GM18867 (cell line): ENCODE results near the gene EGLN3.

Source experiments
- ATAC-seq: cut with Tn5 transposase; IDR thresholded peaks from one replicate; pipeline ENCODE4 v1.9.1; 2021; ENCODE audit warnings: mild to moderate bottlenecking, moderate library complexity; ENCODE audit not compliant: unreplicated experiment

EGLN3 gene

DNA sequence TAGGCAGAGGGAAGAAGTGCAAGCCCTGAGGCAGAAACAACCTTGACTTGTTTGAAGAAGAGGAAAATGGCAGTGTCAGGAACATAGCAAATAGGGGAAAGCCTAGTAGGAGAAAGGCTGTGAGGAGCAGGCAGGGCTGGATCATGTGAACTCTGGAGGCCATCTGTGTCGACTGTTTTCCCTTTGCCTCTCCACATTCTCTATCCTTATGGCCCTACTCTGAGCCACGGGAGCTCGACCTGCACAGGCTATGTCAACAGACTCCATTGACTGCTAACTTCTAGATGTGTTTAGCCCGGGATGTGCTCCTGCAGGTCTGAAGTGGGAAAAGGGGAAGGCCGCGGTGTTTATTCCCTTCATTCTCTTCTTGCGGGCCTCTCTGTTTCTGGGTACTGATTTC lies 35.2 kb downstream of the EGLN3 start:
- ATAC-seq = no peak

- ATAC-seq = no peak
These were observed 36.0 kb downstream of the EGLN3 start for GRCh38 chr14:33914676-33915516.

GRCh38 chr14:33911046-33911445 lies 39.8 kb downstream of the EGLN3 start:
- ATAC-seq = no peak

DNA sequence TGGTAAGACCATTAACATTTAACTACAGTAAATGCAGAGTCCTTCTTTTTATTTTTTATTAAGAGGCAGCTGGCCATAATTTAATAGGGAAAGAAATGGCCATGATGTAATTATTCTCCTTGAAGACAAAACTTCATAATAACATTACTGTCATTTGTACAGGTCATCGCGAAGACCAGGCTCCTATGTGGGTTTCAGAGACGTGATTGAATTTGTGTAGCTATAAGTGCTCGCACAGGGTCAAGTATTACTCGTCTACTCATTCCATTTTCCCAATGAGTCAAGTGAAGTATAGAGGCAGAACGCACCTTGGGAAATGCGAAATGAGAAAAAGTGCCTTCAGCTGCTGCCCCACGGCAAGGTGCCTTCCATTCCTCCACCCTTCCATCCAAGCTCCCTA lies 40.4 kb downstream of the EGLN3 start:
- no peak for ATAC-seq

DNA sequence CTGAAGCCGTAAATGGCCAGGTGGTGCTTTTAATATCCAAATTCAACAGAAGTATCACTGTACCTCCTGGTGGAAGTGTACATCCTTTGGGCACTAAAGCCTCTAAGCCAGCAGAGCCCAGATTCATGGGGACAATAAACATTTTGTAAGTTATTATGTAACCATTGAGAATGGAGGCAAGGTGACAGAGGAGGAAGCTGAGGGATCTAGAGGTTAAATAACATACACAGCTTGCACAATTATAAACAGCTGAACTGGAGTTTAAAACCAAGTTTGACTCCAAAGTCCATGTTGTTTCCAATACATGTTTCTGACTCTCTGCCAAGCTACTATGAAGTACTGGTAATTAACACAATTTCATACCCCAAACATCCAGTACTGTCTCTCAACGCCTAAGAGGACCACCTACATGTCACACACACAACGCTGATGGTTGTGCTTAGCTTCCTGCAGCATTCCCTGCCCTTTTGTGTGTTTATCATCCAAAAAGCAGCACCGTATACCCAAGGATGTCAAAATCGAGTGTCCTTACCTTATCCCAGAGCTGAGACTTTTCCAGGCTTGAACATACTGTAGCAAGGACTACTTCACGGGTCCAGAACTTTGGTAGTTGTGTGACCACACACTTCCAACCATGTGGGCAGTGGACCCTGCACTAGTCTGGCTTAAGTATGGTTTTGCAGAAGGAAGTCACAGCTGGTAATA lies 41.3 kb downstream of the EGLN3 start:
- ATAC-seq = no peak

DNA sequence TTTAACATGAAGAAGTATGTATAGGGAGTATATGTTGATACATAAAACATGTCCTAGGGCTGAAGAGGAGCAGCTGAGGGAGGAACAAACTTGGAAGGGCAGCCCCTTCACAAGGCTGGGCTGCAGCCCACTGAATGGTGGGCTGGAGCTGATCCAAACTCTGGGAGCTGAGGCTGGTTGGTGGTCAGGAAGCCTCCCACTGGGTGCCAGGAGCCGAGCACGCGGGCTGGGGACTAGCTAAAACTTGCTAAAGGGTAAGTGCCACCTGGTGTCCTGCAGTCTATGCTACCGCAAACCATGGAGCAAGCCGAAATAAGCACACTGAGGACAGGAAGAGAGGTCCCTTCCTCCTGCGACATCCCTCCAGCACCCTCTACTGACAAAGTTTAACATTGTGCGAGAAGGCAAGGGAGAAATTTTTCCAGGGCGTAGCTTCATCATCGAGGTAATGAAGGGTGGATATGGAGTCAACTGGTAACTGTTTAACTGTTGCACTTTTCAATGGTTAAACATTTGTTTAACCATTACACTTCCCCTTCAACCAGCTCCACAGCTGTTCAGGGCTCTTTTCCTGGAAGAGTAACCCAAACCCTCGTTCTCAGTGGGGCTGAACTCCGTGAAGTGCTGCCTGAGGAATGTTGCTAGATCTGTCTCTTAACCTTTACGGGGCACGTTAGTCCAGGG lies 42.2 kb downstream of the EGLN3 start:
- ATAC-seq = no peak

- no peak for ATAC-seq
These were observed 43.9 kb downstream of the EGLN3 start for GRCh38 chr14:33906968-33907367.

DNA sequence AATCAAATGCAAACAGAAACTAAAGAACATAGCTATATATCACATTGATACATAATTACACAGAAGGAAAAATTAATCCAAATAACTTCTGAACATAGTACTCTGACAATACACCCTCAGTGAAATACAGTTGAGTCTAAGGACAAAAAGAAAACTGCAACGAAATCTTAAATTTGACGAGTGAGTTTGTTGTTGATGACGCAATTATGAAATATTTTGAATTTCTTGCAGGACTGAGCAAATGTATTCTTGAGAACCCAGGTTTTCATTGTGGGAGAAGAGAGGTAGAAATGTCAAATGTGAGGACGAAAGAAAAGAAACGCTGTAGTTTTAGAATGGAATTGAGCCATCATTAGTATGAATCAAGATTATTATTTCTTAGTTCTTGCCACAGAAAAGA lies 46.3 kb downstream of the EGLN3 start:
- no peak for ATAC-seq

- no peak for ATAC-seq
These were observed 47.5 kb downstream of the EGLN3 start for GRCh38 chr14:33903369-33903768.

GRCh38 chr14:33902363-33902762 lies 48.5 kb downstream of the EGLN3 start:
- no peak for ATAC-seq

GRCh38 chr14:33901426-33902155 lies 49.3 kb downstream of the EGLN3 start:
- no peak for ATAC-seq

DNA sequence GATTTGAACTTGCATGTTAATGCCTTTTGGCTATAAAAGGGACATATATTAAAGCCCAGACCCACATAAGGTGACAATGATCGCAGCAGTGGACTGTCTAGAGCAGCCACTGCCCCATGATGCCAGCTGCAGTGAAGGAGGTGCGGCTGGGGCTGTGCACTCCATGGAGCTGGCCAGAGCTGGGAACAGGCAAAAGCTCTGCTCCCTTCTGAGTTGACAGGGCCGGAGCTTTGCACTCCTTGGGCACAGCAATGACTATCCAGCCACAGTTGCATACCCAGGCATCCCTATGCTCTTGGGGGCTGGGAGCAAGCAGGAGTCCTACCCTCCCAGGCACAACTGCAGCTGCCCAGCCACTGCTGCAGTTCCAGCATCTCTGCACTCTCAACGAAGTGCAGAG lies 50.2 kb downstream of the EGLN3 start:
- ATAC-seq = no peak

GRCh38 chr14:33899723-33900341 lies 51.0 kb downstream of the EGLN3 start:
- ATAC-seq = no peak

DNA sequence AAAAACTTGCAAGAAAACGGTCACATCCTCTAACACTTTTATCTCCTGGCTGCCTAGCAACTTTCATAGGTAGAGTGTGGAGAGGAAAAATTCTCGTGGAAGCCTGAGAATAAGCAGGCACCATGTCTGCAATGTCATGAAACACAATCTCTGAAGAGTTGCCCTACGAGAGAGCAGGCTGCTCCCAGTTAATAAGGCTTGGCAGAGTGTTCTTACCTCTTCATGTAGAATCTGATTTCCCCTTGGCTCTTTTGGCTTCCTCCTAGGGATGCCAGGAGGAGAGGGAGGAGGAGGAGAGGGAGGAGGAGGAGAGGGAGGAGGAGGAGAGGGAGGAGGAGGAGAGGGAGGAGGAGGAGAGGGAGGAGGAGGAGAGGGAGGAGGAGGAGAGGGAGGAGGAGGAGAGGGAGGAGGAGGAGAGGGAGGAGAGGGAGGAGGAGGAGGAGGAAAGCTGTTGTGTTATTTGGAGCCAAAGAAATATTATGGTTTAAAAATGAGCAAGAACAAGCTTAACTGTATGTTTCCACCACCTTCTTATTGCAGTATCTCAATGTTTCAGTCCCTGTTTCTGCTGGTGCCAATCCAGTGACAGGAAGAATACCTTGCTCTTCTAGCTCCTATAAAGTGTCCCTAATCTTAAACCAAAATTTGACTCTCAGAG lies 52.9 kb downstream of the EGLN3 start:
- no peak for ATAC-seq

DNA sequence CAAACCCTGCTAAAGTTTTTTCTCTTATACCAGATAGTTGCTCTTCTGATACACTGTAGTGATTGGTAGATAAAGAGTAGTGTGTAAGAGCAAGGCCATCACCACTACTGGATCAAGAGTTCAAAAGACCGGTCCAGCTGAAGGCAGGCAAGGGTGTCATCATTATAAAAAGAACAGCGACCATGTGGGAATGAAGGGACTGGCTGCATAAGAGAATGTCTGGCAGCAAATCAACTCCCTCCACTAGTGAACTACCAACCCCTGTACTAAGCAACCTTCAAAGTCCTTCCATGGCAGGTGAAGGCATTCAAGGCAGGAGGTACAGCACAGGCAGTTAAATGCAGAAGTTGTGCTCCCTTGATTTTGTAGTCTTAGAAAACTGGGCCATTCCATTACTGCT lies 53.5 kb downstream of the EGLN3 start:
- no peak for ATAC-seq

DNA sequence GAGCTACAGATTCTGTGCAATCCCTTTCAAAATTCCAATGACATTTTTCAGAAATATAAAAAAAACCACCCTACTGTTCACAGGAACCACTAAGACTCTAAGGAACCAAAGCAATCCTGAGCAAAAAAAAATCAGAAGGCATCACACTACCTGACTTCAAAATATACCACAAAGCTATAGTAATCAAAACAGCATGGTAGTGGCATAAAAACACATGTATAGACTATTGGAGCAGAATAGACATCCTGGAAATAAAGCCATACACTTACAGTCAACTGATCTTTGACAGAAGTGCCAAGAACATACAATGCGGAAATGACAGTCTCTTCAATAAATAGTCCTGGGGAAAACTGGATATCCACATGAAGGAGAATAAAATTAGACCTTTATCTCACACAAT lies 56.5 kb downstream of the EGLN3 start:
- no peak for ATAC-seq

GRCh38 chr14:33891700-33892099 lies 59.2 kb downstream of the EGLN3 start:
- no peak for ATAC-seq

DNA sequence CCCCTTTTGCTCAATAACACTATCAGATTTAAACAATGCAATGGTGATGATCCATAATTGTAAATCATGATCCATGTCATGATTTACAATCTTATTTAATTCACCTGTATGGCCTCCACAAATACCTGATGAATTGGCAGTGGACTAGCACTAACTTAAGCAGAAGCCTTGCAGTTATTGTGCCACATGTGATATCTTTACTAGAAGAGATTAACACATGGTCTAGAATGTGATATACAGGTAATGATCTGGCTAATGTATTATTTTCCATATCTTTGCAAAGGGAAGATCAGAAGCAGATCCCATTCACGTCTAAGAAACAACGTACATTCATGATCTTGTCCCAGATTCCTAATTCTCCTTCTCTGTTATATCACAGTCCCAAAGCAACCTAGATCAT lies 66.0 kb downstream of the EGLN3 start:
- ATAC-seq = no peak

DNA sequence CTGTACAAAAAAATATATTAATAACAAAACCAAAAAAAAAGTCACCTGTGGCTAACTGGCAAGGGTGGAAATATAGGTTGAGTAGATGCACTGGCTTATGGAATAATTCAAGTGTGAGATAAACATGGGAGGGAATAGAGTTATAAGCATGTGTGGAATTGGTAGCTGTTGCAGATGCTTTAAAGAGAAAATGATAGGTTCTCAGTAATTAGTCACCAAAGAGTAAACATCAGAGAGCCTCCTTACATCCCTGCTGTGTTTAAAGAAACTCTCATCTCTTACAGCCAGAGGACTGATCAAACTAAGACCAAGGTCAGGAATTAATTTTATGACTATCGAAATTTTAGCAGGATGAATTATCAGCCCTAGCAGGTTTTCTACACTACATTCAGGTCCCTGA lies 70.5 kb downstream of the EGLN3 start:
- ATAC-seq = no peak

DNA sequence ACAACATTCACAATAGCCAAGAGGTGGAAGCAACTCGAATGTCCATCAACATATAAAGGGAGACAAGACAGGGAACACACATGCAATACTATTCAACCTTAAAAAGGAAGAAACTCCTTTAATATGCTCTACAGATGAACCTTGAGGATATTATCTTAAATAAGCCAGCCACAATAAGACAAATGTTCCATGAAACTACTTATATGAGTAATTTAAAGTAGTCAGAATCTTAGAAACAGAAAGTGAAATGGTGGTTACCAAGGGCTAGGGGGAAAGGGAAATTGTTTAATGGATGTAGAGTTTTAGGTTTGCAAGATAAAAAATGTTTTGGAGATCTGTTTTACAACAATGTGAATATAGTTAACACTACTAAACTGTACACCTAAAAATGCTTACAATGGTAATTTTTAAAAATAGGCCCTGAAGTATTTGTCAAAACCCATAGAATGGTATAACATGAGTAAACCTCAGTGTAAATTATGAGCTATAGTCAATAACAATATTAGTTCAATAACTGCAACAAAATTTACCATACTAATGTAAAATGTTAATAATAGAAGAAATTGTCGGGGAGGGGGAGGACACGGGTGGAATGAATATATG lies 71.1 kb downstream of the EGLN3 start:
- ATAC-seq = no peak
